Keratinocyte (primary cell): ENCODE measurements around the gene FBXO31. TPM values are rescaled to one million over a fixed set of nuclear protein-coding genes. Genes with fewer than 3 reads are reported as not detected.

Experiments used
- DNase-seq: peaks from one replicate; pipeline ENCODE4 v3.0.0-alpha.2; 2011; ENCODE audit warnings: low read depth, missing footprints, low spot score
- FAIRE-seq: peaks from 2 replicates; lab custom pipeline; 2011; peaks lifted over from hg19 to GRCh38; lab: Jason Lieb, UNC
- H2AFZ ChIP-seq: 2 replicates; pipeline ENCODE4 v1.6.0; 2012; ENCODE audit warnings: low read length, control low read depth, inconsistent platforms; ENCODE audit not compliant: control insufficient read depth
- H3K27ac ChIP-seq: 2 replicates; pipeline ENCODE4 v1.5.1; 2011; ENCODE audit warnings: low read length; ENCODE audit not compliant: control insufficient read depth, insufficient read depth
- H3K27me3 ChIP-seq: 3 replicates; pipeline ENCODE4 v1.6.0; 2011; ENCODE audit warnings: low read length; ENCODE audit not compliant: control insufficient read depth, insufficient read depth; ENCODE audit errors: extremely low read depth
- H3K36me3 ChIP-seq, 2 experiments: 2 replicates in 1 of 2; 3 replicates in 1 of 2; pipeline ENCODE4 v1.5.1; 2011; ENCODE audit warnings: low read length in 2 of 2, mild to moderate bottlenecking in 1 of 2; ENCODE audit not compliant: control insufficient read depth in 2 of 2, insufficient read depth in 2 of 2; ENCODE audit errors: extremely low read depth in 1 of 2
- H3K4me1 ChIP-seq: 3 replicates; pipeline ENCODE4 v1.5.1; 2011; ENCODE audit warnings: low read length; ENCODE audit not compliant: control insufficient read depth, insufficient read depth; ENCODE audit errors: extremely low read depth
- H3K4me2 ChIP-seq: 3 replicates; pipeline ENCODE4 v1.6.0; 2011; ENCODE audit warnings: low read depth, low read length; ENCODE audit not compliant: control insufficient read depth, insufficient read depth; ENCODE audit errors: extremely low read depth
- H3K4me3 ChIP-seq, 3 experiments: fragments of 200-600 bp in 1 of 3; sonication (generic) in 1 of 3; 2 replicates in 2 of 3; 3 replicates in 1 of 3; pipeline ENCODE4 v1.5.1; 2011 to 2016; ENCODE audit warnings: low read length in 3 of 3, mild to moderate bottlenecking in 3 of 3, control low read depth in 2 of 3, inconsistent platforms in 1 of 3, low read depth in 1 of 3, mixed read lengths in 1 of 3, mixed run types in 1 of 3, moderate library complexity in 1 of 3; ENCODE audit not compliant: control insufficient read depth in 2 of 3, insufficient read depth in 2 of 3; ENCODE audit errors: extremely low read depth in 1 of 3
- H3K79me2 ChIP-seq: 2 replicates; pipeline ENCODE4 v1.6.0; 2012; ENCODE audit warnings: low read length; ENCODE audit not compliant: control insufficient read depth, insufficient read depth
- H3K9ac ChIP-seq: 3 replicates; pipeline ENCODE4 v1.6.0; 2011; ENCODE audit warnings: low read length; ENCODE audit not compliant: control insufficient read depth, insufficient read depth; ENCODE audit errors: extremely low read depth
- H3K9me1 ChIP-seq: 3 replicates; pipeline ENCODE4 v1.6.0; 2011; ENCODE audit warnings: low read length; ENCODE audit not compliant: control insufficient read depth, insufficient read depth; ENCODE audit errors: extremely low read depth
- H3K9me3 ChIP-seq: 2 replicates; pipeline ENCODE4 v1.5.1; 2012; ENCODE audit warnings: low read depth, low read length; ENCODE audit not compliant: control insufficient read depth
- H4K20me1 ChIP-seq: 3 replicates; pipeline ENCODE4 v1.6.0; 2011; ENCODE audit warnings: low read length; ENCODE audit not compliant: control insufficient read depth, insufficient read depth; ENCODE audit errors: extremely low read depth
- EZH2 ChIP-seq: IDR thresholded peaks from one replicate; pipeline ENCODE4 v1.6.1; 2012; ENCODE audit warnings: inconsistent platforms, mild to moderate bottlenecking, low read length, moderate library complexity
- dilution Hi-C: fragments of 300-500 bp; cut with MboI; formaldehyde crosslinking; loops from one replicate; pipeline ENCODE4 v1.7.0; 2020; ENCODE audit warnings: low sequenced_read_pairs; ENCODE audit not compliant: extremely low pct_ligation_motif_present
- polyA plus RNA-seq, 5 experiments: library from polyadenylated mRNA; depleted of rRNA in 3 of 5; stranded (reverse) in 3 of 5; stranded (forward) in 1 of 5; unstranded in 1 of 5; fragments of >200 nt; gene quantifications; 1 replicate in 1 of 5; 2 replicates in 3 of 5; 3 replicates in 1 of 5; pipeline versions ENCODE4 v1.2.1 to v1.2.3, GENCODE V29; 2011 to 2012; ENCODE audit warnings: missing spikeins in 2 of 5, low read depth in 1 of 5, low replicate concordance in 1 of 5
- TF ChIP-seq, protein P1 (sequence below), 3 experiments: IDR thresholded peaks in 1 of 3; conservative IDR thresholded peaks in 1 of 3; optimal IDR thresholded peaks in 1 of 3; 2 replicates in 2 of 3; 3 replicates in 1 of 3; pipeline versions ENCODE3 to v1.5.1; 2011; ENCODE audit warnings: low read length in 3 of 3, mild to moderate bottlenecking in 3 of 3, moderate library complexity in 2 of 3, control low read depth in 1 of 3, inconsistent platforms in 1 of 3; ENCODE audit not compliant: insufficient read depth in 2 of 3; ENCODE audit errors: extremely low read depth in 1 of 3

The FBXO31 gene
- polyA plus RNA-seq, 1 donor (not counting 4 experiments of a cell fraction or from before 2014, with no cell fraction given), result 17.0 TPM

DNA sequence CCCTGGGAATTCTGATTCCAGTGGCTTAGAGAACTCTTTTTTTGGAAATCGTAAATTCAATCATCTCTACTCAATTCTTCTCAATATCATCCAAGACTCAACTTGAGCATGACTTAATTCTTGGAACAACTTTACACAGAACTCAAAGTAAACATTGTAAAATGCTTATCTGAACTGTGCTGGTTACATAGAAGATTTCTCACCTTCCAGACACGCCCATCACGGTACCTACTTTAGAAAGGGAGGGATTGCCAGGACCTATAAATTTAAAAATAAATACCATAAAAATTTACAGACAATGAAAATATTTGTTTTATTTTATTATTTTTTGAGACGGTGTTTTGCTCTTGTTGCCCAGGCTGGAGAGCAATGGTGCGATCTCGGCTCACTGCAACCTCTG is 35.1 kb upstream of the FBXO31 start:
- no peak for DNase-seq
- TF ChIP-seq EZH2, result no peak
- TF ChIP-seq, protein P1, sequence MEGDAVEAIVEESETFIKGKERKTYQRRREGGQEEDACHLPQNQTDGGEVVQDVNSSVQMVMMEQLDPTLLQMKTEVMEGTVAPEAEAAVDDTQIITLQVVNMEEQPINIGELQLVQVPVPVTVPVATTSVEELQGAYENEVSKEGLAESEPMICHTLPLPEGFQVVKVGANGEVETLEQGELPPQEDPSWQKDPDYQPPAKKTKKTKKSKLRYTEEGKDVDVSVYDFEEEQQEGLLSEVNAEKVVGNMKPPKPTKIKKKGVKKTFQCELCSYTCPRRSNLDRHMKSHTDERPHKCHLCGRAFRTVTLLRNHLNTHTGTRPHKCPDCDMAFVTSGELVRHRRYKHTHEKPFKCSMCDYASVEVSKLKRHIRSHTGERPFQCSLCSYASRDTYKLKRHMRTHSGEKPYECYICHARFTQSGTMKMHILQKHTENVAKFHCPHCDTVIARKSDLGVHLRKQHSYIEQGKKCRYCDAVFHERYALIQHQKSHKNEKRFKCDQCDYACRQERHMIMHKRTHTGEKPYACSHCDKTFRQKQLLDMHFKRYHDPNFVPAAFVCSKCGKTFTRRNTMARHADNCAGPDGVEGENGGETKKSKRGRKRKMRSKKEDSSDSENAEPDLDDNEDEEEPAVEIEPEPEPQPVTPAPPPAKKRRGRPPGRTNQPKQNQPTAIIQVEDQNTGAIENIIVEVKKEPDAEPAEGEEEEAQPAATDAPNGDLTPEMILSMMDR (optimal IDR thresholded peaks at IDR 0.05 in 1 of 3, IDR thresholded peaks at IDR 0.05 in 1 of 3, conservative IDR thresholded peaks at IDR 0.05 in 1 of 3; ENCODE audit: extremely low read depth in 1 of 3, insufficient read depth in 2 of 3, low read length in 3 of 3), result no peak
- dilution Hi-C loops, result no loop called here

DNA sequence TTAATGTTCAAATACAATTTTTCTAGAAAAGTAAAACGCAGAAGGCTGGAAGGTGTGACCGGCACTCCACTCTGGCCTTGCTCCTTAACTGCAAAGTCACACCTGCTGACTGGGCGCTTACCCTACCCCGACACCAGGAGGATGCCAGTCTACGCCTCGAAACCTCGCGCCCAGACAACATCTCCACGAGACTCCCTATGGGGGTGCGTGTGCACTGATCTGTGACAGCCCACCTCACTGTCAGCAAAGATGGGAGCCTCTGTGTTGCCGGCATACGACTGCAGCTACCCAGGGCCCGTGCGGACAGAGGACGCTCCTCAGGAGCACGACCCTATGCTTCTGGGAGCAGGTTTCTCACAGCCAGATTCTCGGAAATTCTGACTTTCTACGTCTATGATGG is 34.6 kb upstream of the FBXO31 start:
- Histone ChIP-seq H4K20me1 (no peaks in the 10 kb centered on the region), H3K27me3 (no peaks in the 10 kb centered on the region), H2AFZ (no peak overlapping the region), H3K27ac (no peak overlapping the region), H3K9me3 (no peaks in the 10 kb centered on the region), H3K4me1 (no peaks in the 10 kb centered on the region), H3K4me3 (no peak overlapping the region), H3K36me3 (peaks cover 16 to 18% of the 10 kb centered on the region in 2 experiments), H3K9ac (no peak overlapping the region), H3K79me2 (no peaks in the 10 kb centered on the region), H3K9me1 (no peaks in the 10 kb centered on the region), H3K4me2 (no peak overlapping the region)
- DNase-seq (no peak), FAIRE-seq (no peak)
- dilution Hi-C loops, result no loop called here
- TF ChIP-seq EZH2, result no peak
- TF ChIP-seq, protein P1 (optimal IDR thresholded peaks at IDR 0.05 in 1 of 3, IDR thresholded peaks at IDR 0.05 in 1 of 3, conservative IDR thresholded peaks at IDR 0.05 in 1 of 3; ENCODE audit: extremely low read depth in 1 of 3, insufficient read depth in 2 of 3, low read length in 3 of 3), result no peak

More for the DNA sequence above, 35.1 kb upstream of the FBXO31 start:
- Histone ChIP-seq H3K27me3 (no peaks in the 10 kb centered on the region), H3K27ac (no peak overlapping the region), H3K4me2 (no peak overlapping the region), H3K4me3 (no peak overlapping the region), H3K79me2 (no peaks in the 10 kb centered on the region), H4K20me1 (no peaks in the 10 kb centered on the region), H3K36me3 (peaks cover 11 to 18% of the 10 kb centered on the region in 2 experiments), H3K9ac (no peak overlapping the region), H2AFZ (no peak overlapping the region), H3K4me1 (no peaks in the 10 kb centered on the region), H3K9me3 (no peaks in the 10 kb centered on the region), H3K9me1 (no peaks in the 10 kb centered on the region)
- no peak for FAIRE-seq
